A673 (cell line): ENCODE results near the gene HDAC1. TPM values are rescaled to one million over a fixed set of nuclear protein-coding genes. Genes with fewer than 3 reads are reported as not detected.

ENCODE experiments used
- Bru-seq: library from RNA; stranded (reverse); fragments of 400-500 nt; gene quantifications from one replicate; lab custom pipeline; 2021; lab: Mats Ljungman, UMichigan
- BruChase-seq, 2 experiments: library from RNA; stranded (reverse); fragments of 400-500 nt; gene quantifications; one replicate each; lab custom pipeline; 2021; lab: Mats Ljungman, UMichigan
- BruUV-seq: library from RNA; stranded (reverse); fragments of 400-500 nt; replicated peaks from 2 replicates; lab custom pipeline; 2021; lab: Mats Ljungman, UMichigan
- CTCF ChIA-PET: fragments of 300-600 bp; sonication (Branson Sonifier 250); formaldehyde crosslinking; loops from one replicate; lab custom pipeline; 2022; ENCODE audit warnings: antibody characterized with exemption; lab: Charles Lee
- POLR2A ChIA-PET: fragments of 300-600 bp; sonication (Branson Sonifier 250); formaldehyde crosslinking; loops from one replicate; lab custom pipeline; 2022; ENCODE audit warnings: antibody characterized with exemption; ENCODE audit not compliant: low non-redundant PET; lab: Charles Lee
- DNase-seq: peaks from one replicate; pipeline ENCODE4 v3.0.0-alpha.2; 2015; ENCODE audit warnings: low spot score
- H3K27ac ChIP-seq: fragments of 200-600 bp; sonication (generic); 2 replicates; pipeline ENCODE4 v1.5.1; 2016; ENCODE audit warnings: mixed run types, low read depth, mild to moderate bottlenecking, mixed read lengths, antibody characterized with exemption, low read length; ENCODE audit not compliant: poor library complexity, severe bottlenecking
- H3K27me3 ChIP-seq: fragments of 200-600 bp; sonication (generic); replicated peaks from 2 replicates; pipeline ENCODE4 v1.6.1; 2017; ENCODE audit warnings: mixed run types, low read depth, mild to moderate bottlenecking, mixed read lengths, antibody characterized with exemption, low read length; ENCODE audit not compliant: insufficient read depth, poor library complexity
- H3K36me3 ChIP-seq: fragments of 200-600 bp; sonication (generic); 2 replicates; pipeline ENCODE4 v1.6.1; 2016; ENCODE audit warnings: mixed run types, mild to moderate bottlenecking, mixed read lengths, antibody characterized with exemption, low read length; ENCODE audit not compliant: insufficient read depth, poor library complexity, severe bottlenecking
- H3K4me1 ChIP-seq: fragments of 200-600 bp; sonication (generic); 2 replicates; pipeline ENCODE4 v1.6.1; 2017; ENCODE audit warnings: mixed run types, mild to moderate bottlenecking, mixed read lengths, antibody characterized with exemption, low read length; ENCODE audit not compliant: insufficient read depth, poor library complexity, severe bottlenecking
- H3K4me3 ChIP-seq: fragments of 200-600 bp; sonication (generic); 2 replicates; pipeline ENCODE4 v1.5.1; 2016; ENCODE audit warnings: low read depth, mixed run types, mild to moderate bottlenecking, mixed read lengths, low read length; ENCODE audit not compliant: poor library complexity, severe bottlenecking
- H3K9me3 ChIP-seq: fragments of 200-600 bp; sonication (generic); 2 replicates; pipeline ENCODE4 v1.6.1; 2016; ENCODE audit warnings: mixed run types, low read depth, mild to moderate bottlenecking, mixed read lengths, antibody characterized with exemption, low read length; ENCODE audit not compliant: poor library complexity, severe bottlenecking
- CTCF ChIP-seq: fragments of 300-800, 200-600 bp; sonication (generic); conservative IDR thresholded peaks from 2 replicates; pipeline ENCODE4 v1.5.1; 2017; ENCODE audit warnings: low read depth, mild to moderate bottlenecking, antibody characterized with exemption, low read length, moderate library complexity, mixed read lengths
- EZH2 ChIP-seq: fragments of 200-600 bp; sonication (generic); IDR thresholded peaks from 2 replicates; pipeline ENCODE4 v1.6.1; 2017; ENCODE audit warnings: borderline replicate concordance, low read depth, mild to moderate bottlenecking, mixed read lengths, antibody characterized with exemption, low read length; ENCODE audit not compliant: poor library complexity, severe bottlenecking
- intact Hi-C: fragments of 100-400 bp; cut with micrococcal nuclease; formaldehyde crosslinking; loops from one replicate; pipeline ENCODE4 v1.10.0; 2022; ENCODE audit not compliant: unreplicated experiment
- long read RNA-seq: library from polyadenylated mRNA; stranded (forward); transcript quantifications from one replicate; pipeline ENCODE4 v2.0.0, GENCODE V29; 2022
- total RNA-seq: library from RNA; stranded (reverse); gene quantifications from 2 replicates; pipeline ENCODE4 v1.2.3, GENCODE V29; 2021

Gene HDAC1
- total RNA-seq (192 and 195 TPM in 2 replicates), Bru-seq, nascent RNA (percentile 72 among the genes with signal in this experiment), BruChase-seq, experiment 1, labeled RNA remaining after a 2-hour chase (percentile 84 among the genes with signal in this experiment), BruChase-seq, experiment 2, labeled RNA remaining after a 6-hour chase (percentile 87 among the genes with signal in this experiment)
- long read RNA-seq, transcript HDAC1-206 (7 exons, 2,409 nt), result minor isoform, 9 of 278 reads
- long read RNA-seq, transcript HDAC1-201 (14 exons, 2,124 nt), result major isoform, 226 of 278 reads
- long read RNA-seq, partial matches to known transcripts, result 13 of 278 reads
- long read RNA-seq, other reads (novel, unspliced or antisense), result 30 of 278 reads

GRCh38 chr1:32291708-32292538, at the start of gene HDAC1:
Gene HDAC1 (plus strand): TSS chr1:32292083. CDS start chr1:32292170, 87 bp downstream.
- Histone ChIP-seq H3K36me3 (no peaks in the 10 kb centered on the region), H3K4me1 (peaks cover 22% of the 10 kb centered on the region), H3K27ac (peak within 1 kb of the TSS; percentile 90), H3K27me3 (no peaks in the 10 kb centered on the region), H3K4me3 (peak within 1 kb of the TSS; percentile 98), H3K9me3 (no peaks in the 10 kb centered on the region)
- ChIA-PET POLR2A (interaction anchor here (0.6 kb wide), 1 partner anchor 151 kb away, joined by 3 read pairs; no protein-coding TSS in a partner anchor), CTCF (interaction anchor here (0.6 kb wide), 1 partner anchor 44 kb away, joined by 7 read pairs; the partner anchor contains the start of gene MARCKSL1)
- intact Hi-C loops, result no loop called here
- no peak for TF ChIP-seq EZH2
- no peak for TF ChIP-seq CTCF
- no TSS peak for BruUV-seq
- DNase-seq, result peak; percentile 98

- no peak for DNase-seq
- BruUV-seq, result no TSS peak
- no peak overlapping the region for H3K27ac ChIP-seq
- no peaks in the 10 kb centered on the region for H3K27me3 ChIP-seq
- no peak overlapping the region for H3K4me3 ChIP-seq
- no peaks in the 10 kb centered on the region for H3K9me3 ChIP-seq
- H3K36me3 ChIP-seq, result no peaks in the 10 kb centered on the region
- TF ChIP-seq EZH2 (no peak), CTCF (no peak)
- intact Hi-C loops, result no loop called here
- ChIA-PET CTCF (no interaction called here), POLR2A (no interaction called here)
- H3K4me1 ChIP-seq, result no peaks in the 10 kb centered on the region
Measured at GRCh38 chr1:32242341-32242851, 49.5 kb upstream of the HDAC1 start.

GRCh38 chr1:32246888-32247273, 45.0 kb upstream of the HDAC1 start, which contains the start of gene FAM167B:
Gene FAM167B (plus strand): TSS chr1:32247222. CDS start chr1:32247422, 200 bp downstream.
- H3K4me3 ChIP-seq, result no peak within 1 kb of the TSS
- peaks cover 4% of the 10 kb centered on the region for H3K4me1 ChIP-seq
- BruUV-seq, result no TSS peak
- no peak within 1 kb of the TSS for H3K27ac ChIP-seq
- H3K36me3 ChIP-seq, result no peaks in the 10 kb centered on the region
- ChIA-PET POLR2A (no interaction called here), CTCF (no interaction called here)
- DNase-seq, result no peak
- intact Hi-C loops, result no loop called here
- no peaks in the 10 kb centered on the region for H3K27me3 ChIP-seq
- TF ChIP-seq EZH2 (no peak), CTCF (no peak)
- no peaks in the 10 kb centered on the region for H3K9me3 ChIP-seq
